ENCODE results near the gene GRM1. TPM values are rescaled to one million over a fixed set of nuclear protein-coding genes. Genes with fewer than 3 reads are reported as not detected.

GRM1 gene
- total and polyA plus RNA-seq, 2 donors (not counting 1 experiment from before 2014, with no cell fraction given), result 0.17 TPM; not detected in 1

DNA sequence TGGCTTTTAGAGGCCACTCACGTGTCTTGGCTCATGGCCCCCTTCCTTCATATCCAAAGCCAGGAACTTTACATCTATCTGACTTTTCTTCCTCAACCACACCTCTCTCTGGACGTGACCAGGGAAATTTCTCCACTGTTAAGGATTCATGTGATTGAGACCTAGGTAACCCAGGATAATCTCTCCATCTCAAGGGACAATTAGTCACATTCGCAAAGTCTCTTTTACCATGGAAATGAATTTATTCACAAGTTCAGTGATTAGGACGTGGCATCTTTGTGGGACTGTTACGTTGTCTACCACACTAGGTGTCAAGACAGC is 287.3 kb downstream of the GRM1 start:
- H3K36me3 ChIP-seq (ENCODE audit: control insufficient read depth, insufficient read depth, low read length), result no peaks in the 10 kb centered on the region
- H4K20me1 ChIP-seq (ENCODE audit: control insufficient read depth, extremely low read depth, insufficient read depth, low read length), result no peaks in the 10 kb centered on the region
- no peak overlapping the region for H2AFZ ChIP-seq (ENCODE audit: low read length)
- no peak overlapping the region for H3K9ac ChIP-seq (ENCODE audit: insufficient read depth, low read length)
- no peak overlapping the region for H3K27ac ChIP-seq (ENCODE audit: insufficient read depth, low read length)
- no peak overlapping the region for H3K4me2 ChIP-seq (ENCODE audit: extremely low read depth, insufficient read depth, low read length)
- no peaks in the 10 kb centered on the region for H3K9me3 ChIP-seq (ENCODE audit: control insufficient read depth, insufficient read depth, low read depth, low read length)
- TF ChIP-seq CTCF (conservative IDR thresholded peaks at IDR 0.05 in 1 of 2, IDR thresholded peaks at IDR 0.05 in 1 of 2; ENCODE audit: low read depth in 1 of 2, low read length in 2 of 2) (no peak), EZH2 (IDR thresholded peaks at IDR 0.05; ENCODE audit: low read length, missing control alignments) (no peak)
- no peaks in the 10 kb centered on the region for H3K27me3 ChIP-seq (ENCODE audit: control insufficient read depth, insufficient read depth, low read length)
- no peak overlapping the region for H3K4me3 ChIP-seq (replicated peaks in 1 of 4; ENCODE audit: control extremely low read depth in 1 of 4, insufficient read depth in 1 of 4, low read depth in 3 of 4, low read length in 4 of 4)
- H3K79me2 ChIP-seq (ENCODE audit: control insufficient read depth, insufficient read depth, low read length), result no peaks in the 10 kb centered on the region
- DNase-seq (ENCODE audit: low read depth in 2 of 2), result no peak
- H3K4me1 ChIP-seq (ENCODE audit: control insufficient read depth, extremely low read depth, insufficient read depth, low read length), result no peaks in the 10 kb centered on the region

DNA sequence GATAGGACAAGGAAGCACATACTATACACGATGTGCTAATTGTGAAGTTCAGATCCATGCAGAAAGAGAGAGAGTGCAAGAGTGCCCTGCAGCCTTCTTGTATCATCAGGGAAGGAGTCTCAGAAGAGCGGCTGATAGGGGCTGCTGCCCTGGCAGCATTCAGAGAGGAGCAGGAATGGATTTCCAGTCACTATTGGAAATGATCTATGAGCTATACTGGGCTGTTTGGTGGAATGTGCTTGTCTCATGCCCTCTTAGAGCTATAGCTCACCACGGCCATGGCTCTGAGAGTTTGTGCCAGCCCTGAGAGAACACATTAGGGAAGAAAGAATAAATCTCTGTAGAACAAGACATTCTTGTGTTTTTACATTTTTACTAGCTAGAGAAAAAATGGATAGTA is 302.2 kb downstream of the GRM1 start:
- H3K79me2 ChIP-seq (ENCODE audit: control insufficient read depth, insufficient read depth, low read length), result no peaks in the 10 kb centered on the region
- H3K9me3 ChIP-seq (ENCODE audit: control insufficient read depth, insufficient read depth, low read depth, low read length), result no peaks in the 10 kb centered on the region
- no peak overlapping the region for H3K9ac ChIP-seq (ENCODE audit: insufficient read depth, low read length)

GRCh38 chr6:146335336-146335735 is 306.5 kb downstream of the GRM1 start:
- TF ChIP-seq EZH2 (IDR thresholded peaks at IDR 0.05; ENCODE audit: low read length, missing control alignments) (no peak), CTCF (conservative IDR thresholded peaks at IDR 0.05 in 1 of 2, IDR thresholded peaks at IDR 0.05 in 1 of 2; ENCODE audit: low read depth in 1 of 2, low read length in 2 of 2) (no peak)
- Histone ChIP-seq H2AFZ (ENCODE audit: low read length) (no peak overlapping the region), H3K4me3 (replicated peaks in 1 of 4; ENCODE audit: control extremely low read depth in 1 of 4, insufficient read depth in 1 of 4, low read depth in 3 of 4, low read length in 4 of 4) (no peak overlapping the region), H4K20me1 (ENCODE audit: control insufficient read depth, extremely low read depth, insufficient read depth, low read length) (no peaks in the 10 kb centered on the region), H3K27ac (ENCODE audit: insufficient read depth, low read length) (no peak overlapping the region), H3K4me1 (ENCODE audit: control insufficient read depth, extremely low read depth, insufficient read depth, low read length) (no peaks in the 10 kb centered on the region), H3K9ac (ENCODE audit: insufficient read depth, low read length) (no peak overlapping the region), H3K36me3 (ENCODE audit: control insufficient read depth, insufficient read depth, low read length) (no peaks in the 10 kb centered on the region), H3K4me2 (ENCODE audit: extremely low read depth, insufficient read depth, low read length) (no peak overlapping the region), H3K9me3 (ENCODE audit: control insufficient read depth, insufficient read depth, low read depth, low read length) (no peaks in the 10 kb centered on the region), H3K27me3 (ENCODE audit: control insufficient read depth, insufficient read depth, low read length) (no peaks in the 10 kb centered on the region), H3K79me2 (ENCODE audit: control insufficient read depth, insufficient read depth, low read length) (no peaks in the 10 kb centered on the region)
- DNase-seq (ENCODE audit: low read depth in 2 of 2), result no peak

More for the DNA sequence above, 302.2 kb downstream of the GRM1 start:
- Histone ChIP-seq H3K4me2 (ENCODE audit: extremely low read depth, insufficient read depth, low read length) (no peak overlapping the region), H4K20me1 (ENCODE audit: control insufficient read depth, extremely low read depth, insufficient read depth, low read length) (no peaks in the 10 kb centered on the region), H2AFZ (ENCODE audit: low read length) (no peak overlapping the region), H3K36me3 (ENCODE audit: control insufficient read depth, insufficient read depth, low read length) (no peaks in the 10 kb centered on the region), H3K4me3 (replicated peaks in 1 of 4; ENCODE audit: control extremely low read depth in 1 of 4, insufficient read depth in 1 of 4, low read depth in 3 of 4, low read length in 4 of 4) (no peak overlapping the region), H3K4me1 (ENCODE audit: control insufficient read depth, extremely low read depth, insufficient read depth, low read length) (no peaks in the 10 kb centered on the region), H3K27ac (ENCODE audit: insufficient read depth, low read length) (no peak overlapping the region), H3K27me3 (ENCODE audit: control insufficient read depth, insufficient read depth, low read length) (no peaks in the 10 kb centered on the region)
- DNase-seq (ENCODE audit: low read depth in 2 of 2), result no peak
- no peak for TF ChIP-seq EZH2 (IDR thresholded peaks at IDR 0.05; ENCODE audit: low read length, missing control alignments)
- no peak for TF ChIP-seq CTCF (conservative IDR thresholded peaks at IDR 0.05 in 1 of 2, IDR thresholded peaks at IDR 0.05 in 1 of 2; ENCODE audit: low read depth in 1 of 2, low read length in 2 of 2)
